ENCODE measurements around the gene RUFY4.

DNA sequence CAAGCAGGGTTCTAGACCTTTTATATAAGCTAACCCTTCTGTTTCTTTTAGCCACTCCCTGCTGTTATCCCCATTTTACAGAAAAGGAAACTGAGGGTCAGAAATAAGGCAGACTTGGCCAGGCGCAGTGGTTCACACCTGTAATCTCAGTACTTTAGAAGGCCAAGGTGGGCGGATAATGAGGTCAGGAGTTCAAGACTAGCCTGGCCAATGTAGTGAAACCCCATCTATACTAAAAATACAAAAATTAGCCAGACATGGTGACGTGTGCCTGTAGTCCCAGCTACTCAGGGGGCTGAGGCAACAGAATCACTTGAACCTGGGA is 14.3 kb downstream of the RUFY4 start:
- TF ChIP-seq, protein P1, sequence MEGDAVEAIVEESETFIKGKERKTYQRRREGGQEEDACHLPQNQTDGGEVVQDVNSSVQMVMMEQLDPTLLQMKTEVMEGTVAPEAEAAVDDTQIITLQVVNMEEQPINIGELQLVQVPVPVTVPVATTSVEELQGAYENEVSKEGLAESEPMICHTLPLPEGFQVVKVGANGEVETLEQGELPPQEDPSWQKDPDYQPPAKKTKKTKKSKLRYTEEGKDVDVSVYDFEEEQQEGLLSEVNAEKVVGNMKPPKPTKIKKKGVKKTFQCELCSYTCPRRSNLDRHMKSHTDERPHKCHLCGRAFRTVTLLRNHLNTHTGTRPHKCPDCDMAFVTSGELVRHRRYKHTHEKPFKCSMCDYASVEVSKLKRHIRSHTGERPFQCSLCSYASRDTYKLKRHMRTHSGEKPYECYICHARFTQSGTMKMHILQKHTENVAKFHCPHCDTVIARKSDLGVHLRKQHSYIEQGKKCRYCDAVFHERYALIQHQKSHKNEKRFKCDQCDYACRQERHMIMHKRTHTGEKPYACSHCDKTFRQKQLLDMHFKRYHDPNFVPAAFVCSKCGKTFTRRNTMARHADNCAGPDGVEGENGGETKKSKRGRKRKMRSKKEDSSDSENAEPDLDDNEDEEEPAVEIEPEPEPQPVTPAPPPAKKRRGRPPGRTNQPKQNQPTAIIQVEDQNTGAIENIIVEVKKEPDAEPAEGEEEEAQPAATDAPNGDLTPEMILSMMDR (IDR thresholded peaks at IDR 0.05): no peak
- TF ChIP-seq POLR2A (IDR thresholded peaks at IDR 0.05): no peak
